ENCODE results near the gene PRF1. TPM values are rescaled to one million over a fixed set of nuclear protein-coding genes. Genes with fewer than 3 reads are reported as not detected.

Gene PRF1
- polyA plus RNA-seq, 3 donors = 0.43 to 3.7 (median 2.4) TPM

- no peak overlapping the region for H3K27ac ChIP-seq (ENCODE audit: low read depth, low read length)
- WGBS, 3 donors = 91 to 96% (median 95%) methylated on average over 34 of the region's 34 CpGs
These were observed 4.4 kb downstream of the PRF1 start for GRCh38 chr10:70597856-70598815.

DNA sequence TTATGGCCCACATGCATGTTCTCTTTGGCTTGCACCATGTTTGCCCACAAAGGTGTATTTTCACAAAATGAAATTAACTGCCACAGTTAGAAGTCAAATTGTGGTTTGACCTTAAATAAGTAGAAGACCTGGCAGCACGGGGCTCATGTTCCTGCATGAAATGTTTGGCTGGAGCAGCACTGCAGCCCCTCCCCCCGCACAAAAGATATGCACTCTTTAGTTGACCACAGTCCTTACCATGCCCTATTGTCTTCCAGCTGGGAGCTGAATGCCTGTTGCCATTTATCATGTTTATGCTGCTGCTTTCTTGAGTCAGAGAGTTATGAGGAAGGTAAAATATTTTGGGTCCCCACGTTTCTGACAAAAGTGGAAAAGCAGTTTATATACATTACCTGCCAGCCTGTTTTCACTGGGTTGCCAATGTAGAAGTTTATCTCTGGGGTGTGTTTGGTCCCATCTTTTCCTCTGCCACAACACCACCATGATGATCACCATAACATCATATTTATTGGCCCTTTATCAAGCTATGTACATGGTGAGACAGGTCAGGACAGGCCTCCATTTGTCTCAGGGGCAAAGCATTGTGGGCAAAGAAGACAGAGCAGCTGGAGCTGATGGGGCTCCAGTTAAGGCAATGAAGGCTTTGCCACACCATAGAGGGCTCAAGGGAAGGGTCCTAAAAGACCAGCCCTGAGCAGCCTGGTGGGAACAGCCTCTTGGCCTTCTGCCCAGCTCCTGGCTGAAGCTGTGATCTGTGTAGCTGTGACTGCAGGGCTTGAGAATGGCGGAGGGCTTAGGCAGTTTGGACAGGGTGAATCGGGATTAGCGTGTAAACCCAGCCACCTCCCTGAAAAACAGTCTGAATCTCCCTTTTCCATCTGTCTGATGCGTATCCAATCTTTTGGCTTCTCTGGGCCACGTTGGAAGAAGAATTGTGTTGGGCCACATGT is 5.4 kb downstream of the PRF1 start:
- 86 to 92% (median 90%) methylated on average over 8 of the region's 8 CpGs for WGBS, 3 donors
- no peak overlapping the region for H3K27ac ChIP-seq (ENCODE audit: low read depth, low read length)

GRCh38 chr10:70596110-70596798 is 6.3 kb downstream of the PRF1 start:
- WGBS, 3 donors = 62 to 74% (median 73%) methylated on average over 14 of the region's 14 CpGs
- H3K27ac ChIP-seq (ENCODE audit: low read depth, low read length) = no peak overlapping the region

DNA sequence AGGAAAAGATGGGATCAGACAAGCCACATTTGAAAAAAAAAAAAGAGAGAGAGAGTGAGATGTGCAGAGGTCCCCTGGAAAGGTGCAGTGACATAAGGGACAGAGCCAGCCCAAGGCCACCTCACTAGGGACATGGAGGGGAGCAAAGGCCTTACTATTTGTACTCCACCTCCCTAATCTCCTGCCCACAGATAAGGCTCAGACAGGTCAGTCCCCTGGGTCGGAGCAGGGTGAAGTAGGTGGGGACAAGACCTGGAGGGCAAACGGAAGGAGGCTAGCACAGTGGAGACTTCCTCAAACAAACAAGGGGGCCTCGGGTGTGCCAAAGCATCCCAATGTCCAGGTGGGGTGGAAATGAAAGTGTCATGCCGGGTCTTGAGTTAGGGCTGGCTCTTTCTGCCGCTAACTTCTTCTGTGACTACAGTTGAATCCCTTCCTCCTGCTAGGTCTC is 7.0 kb downstream of the PRF1 start:
- no peak overlapping the region for H3K27ac ChIP-seq (ENCODE audit: low read depth, low read length)
- WGBS, 3 donors = 68 to 86% (median 84%) methylated on average over 5 of the region's 5 CpGs

GRCh38 chr10:70594161-70594560 is 8.4 kb downstream of the PRF1 start:
- no peak overlapping the region for H3K27ac ChIP-seq (ENCODE audit: low read depth, low read length)
- 62 to 83% (median 77%) methylated on average over 3 of the region's 3 CpGs for WGBS, 3 donors

- 79 to 84% (median 82%) methylated on average over 7 of the region's 7 CpGs for WGBS, 3 donors
- no peak overlapping the region for H3K27ac ChIP-seq (ENCODE audit: low read depth, low read length)
These were observed 9.0 kb downstream of the PRF1 start for GRCh38 chr10:70593513-70593890.

GRCh38 chr10:70592746-70593512 is 9.6 kb downstream of the PRF1 start:
- 61 to 76% (median 69%) methylated on average over 16 of the region's 16 CpGs for WGBS, 3 donors
- no peak overlapping the region for H3K27ac ChIP-seq (ENCODE audit: low read depth, low read length)

DNA sequence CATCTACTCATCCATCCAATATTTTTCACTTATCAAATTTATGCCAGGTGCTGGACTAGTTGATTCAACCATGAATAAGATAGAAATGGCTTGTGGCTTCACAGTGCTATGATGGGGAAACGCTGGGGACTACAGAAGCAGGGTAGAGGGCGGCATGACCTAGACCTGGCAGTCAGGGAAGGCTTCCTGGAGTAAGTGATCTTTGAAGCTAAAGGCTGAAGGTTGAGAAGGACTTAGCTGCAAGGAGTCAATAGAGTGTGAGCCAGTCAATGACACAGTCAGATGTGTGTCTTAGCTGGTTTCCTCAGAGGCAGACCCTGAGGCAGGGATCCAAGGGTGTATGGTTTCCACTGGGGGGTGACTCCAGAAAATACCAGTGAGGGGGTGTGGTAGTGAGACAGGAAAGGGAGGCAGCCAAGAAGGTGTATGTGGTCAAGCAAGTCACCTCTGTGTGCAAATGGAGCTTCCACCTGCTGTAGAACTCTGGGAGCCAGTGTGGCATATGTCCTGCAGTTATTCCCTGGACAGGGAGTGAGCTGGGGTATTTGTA is 10.3 kb downstream of the PRF1 start:
- H3K27ac ChIP-seq (ENCODE audit: low read depth, low read length) = no peak overlapping the region
- 74 to 89% (median 86%) methylated on average over 2 of the region's 2 CpGs for WGBS, 3 donors

DNA sequence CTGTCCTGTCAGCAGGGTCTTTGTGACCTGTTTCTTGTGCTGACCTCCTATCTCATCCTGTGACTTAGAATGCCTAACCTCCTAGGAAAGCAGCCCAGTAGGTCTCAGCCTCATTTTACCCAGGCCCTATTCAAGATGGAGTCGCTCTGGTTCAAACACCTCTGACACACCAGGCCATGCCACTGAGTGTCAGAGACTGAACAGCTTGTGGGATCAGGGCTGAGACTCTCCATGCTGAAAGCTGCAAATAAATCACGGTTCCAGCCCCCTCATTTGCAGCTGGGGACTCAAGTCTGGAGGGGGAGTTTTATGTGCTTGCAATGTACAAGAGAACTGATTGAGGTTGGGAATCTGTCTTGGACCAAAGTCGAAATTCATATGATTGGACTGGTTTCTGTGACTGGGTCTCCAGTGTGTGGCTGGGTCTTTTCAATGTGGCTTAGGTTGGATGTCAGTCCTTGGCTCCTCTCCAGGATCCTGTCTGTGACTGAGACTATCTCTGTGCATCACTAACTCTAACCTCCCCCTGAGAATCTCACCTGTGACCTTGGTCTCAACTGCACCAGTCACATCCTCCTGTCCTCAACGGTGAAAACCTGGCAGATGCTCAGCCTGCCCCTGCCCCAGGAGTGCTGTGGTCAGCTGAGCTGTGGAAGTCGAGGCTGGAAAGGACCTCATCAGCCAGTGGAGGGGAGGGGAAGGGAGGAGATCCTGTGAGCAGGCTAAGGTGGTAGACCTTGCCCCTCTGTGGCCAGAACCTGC is 11.7 kb downstream of the PRF1 start:
- no peak overlapping the region for H3K27ac ChIP-seq (ENCODE audit: low read depth, low read length)
- WGBS, 3 donors = 66 to 76% (median 70%) methylated on average over 5 of the region's 5 CpGs

- H3K27ac ChIP-seq (ENCODE audit: low read depth, low read length) = no peak overlapping the region
- WGBS, 3 donors = 70 to 76% (median 76%) methylated on average over 5 of the region's 5 CpGs
These were observed 12.5 kb downstream of the PRF1 start for GRCh38 chr10:70589762-70590654.

DNA sequence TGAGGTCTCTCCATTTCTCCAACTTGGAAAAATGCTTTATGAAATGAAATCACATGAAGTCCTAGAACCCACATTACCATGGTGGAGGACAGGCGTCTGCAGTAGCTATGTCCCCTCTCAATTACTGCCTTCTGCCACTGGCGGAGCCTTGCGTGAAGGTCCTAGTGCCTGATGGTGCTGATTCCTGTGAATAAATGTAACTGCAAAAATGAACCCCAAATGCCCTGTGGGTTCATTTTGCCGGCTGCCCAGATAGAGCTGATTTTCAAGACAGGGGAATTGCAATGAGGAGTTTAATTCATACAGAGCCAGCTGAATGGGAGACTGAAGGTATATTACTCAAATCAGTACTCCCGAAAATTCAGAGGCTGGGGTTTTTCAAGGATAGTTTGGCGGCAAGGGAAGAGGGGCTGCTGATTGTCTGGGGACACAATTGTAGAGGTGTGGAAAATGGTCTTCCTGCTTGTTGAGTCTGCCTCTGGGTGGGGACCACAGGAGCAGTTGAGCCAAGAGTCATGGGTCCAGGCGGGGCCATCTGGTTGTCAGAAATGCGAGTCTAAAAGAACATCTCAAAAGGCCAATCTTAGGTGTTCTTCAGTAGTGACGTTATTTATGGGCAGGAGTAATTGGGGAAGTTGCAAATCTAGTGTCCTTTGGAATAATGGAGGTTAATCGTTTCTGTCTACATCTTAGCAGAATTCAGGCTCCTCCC is 13.5 kb downstream of the PRF1 start:
- H3K27ac ChIP-seq (ENCODE audit: low read depth, low read length) = no peak overlapping the region
- WGBS, 3 donors = 69 to 79% (median 71%) methylated on average over 10 of the region's 10 CpGs

- 50 to 60% (median 57%) methylated on average over 6 of the region's 6 CpGs for WGBS, 3 donors
- no peak overlapping the region for H3K27ac ChIP-seq (ENCODE audit: low read depth, low read length)
These were observed 14.3 kb downstream of the PRF1 start for GRCh38 chr10:70588255-70588654.

DNA sequence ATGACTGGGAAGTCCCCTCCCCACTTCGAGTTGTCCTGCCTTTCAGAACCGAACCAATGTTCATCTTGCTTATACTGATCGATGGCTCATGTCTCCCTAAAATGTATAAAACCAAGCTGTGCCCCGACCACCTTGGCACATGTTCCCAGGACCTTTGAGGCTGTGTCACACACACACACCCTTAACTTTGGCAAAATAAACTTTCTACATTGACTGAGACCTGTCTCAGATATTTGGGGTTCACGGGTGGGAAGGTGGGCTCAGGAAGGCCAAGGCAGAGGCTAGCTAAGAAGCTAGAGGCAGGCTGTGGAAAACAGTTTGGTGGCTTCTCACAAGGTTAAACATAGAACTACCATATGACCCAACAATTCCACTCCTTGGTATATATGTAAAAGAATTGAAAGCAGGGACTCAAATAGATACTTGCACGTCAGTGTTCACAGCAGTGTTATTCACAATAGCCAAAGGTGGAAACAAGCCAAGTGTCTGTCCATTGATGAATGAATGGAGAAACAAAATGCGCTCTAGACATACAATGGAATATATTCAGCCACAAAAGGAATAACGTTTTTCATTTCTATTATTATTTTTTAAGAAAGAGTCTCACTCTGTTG is 15.4 kb downstream of the PRF1 start:
- WGBS, 3 donors = 54 to 84% (median 84%) methylated on average over 8 of the region's 8 CpGs
- no peak overlapping the region for H3K27ac ChIP-seq (ENCODE audit: low read depth, low read length)

GRCh38 chr10:70586348-70586930 is 16.1 kb downstream of the PRF1 start:
- WGBS, 3 donors = 78 to 90% (median 90%) methylated on average over 8 of the region's 8 CpGs

More at GRCh38 chr10:70586348-70586930, 16.1 kb downstream of the PRF1 start:
- no peak overlapping the region for H3K27ac ChIP-seq (ENCODE audit: low read depth, low read length)

Measured in adipose tissue (tissue), 3 donors.